GM21737 (cell line): ENCODE data around the gene TTC28.

Experiments
- ATAC-seq: cut with Tn5 transposase; IDR thresholded peaks from one replicate; pipeline ENCODE4 v1.9.1; 2021; ENCODE audit warnings: mild to moderate bottlenecking, moderate library complexity; ENCODE audit not compliant: unreplicated experiment

TTC28 gene

DNA sequence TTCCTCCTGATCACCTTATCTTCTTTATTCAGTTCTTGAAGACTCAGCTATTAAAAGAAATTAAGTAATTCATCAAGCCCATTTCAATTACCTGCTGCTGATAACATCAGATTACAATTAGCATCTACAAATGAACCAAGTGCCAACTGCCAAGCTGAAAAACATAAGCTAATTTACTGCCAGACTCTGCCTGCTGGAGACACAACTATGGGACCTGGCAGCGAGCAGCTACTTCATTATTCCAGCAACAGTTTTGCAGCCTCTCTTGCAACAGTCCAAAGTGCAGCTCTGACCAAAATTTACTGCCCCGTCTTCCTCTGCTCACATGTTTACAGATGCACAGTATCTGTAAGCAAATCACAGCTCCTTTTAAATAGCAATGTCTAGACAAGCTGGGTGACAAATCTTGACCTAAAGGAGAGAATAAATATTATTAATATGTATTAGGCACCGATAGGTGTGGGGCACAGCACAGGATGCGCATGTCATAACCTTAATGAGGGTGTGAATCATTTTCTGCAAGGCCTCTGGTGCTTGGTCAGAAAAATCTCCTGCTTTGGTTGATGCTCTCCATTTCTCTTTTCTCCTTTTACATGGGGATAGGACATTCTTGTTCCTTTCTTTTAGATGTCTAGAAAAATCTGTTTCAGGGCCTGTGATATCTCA lies 528.4 kb downstream of the TTC28 start:
- ATAC-seq, result no peak

- ATAC-seq, result no peak
These were observed 530.7 kb downstream of the TTC28 start for GRCh38 chr22:28148816-28149465.

- no peak for ATAC-seq
These were observed 532.2 kb downstream of the TTC28 start for GRCh38 chr22:28147401-28147800.

- no peak for ATAC-seq
These were observed 533.0 kb downstream of the TTC28 start for GRCh38 chr22:28146401-28147314.

GRCh38 chr22:28143961-28144745 lies 535.5 kb downstream of the TTC28 start:
- no peak for ATAC-seq

DNA sequence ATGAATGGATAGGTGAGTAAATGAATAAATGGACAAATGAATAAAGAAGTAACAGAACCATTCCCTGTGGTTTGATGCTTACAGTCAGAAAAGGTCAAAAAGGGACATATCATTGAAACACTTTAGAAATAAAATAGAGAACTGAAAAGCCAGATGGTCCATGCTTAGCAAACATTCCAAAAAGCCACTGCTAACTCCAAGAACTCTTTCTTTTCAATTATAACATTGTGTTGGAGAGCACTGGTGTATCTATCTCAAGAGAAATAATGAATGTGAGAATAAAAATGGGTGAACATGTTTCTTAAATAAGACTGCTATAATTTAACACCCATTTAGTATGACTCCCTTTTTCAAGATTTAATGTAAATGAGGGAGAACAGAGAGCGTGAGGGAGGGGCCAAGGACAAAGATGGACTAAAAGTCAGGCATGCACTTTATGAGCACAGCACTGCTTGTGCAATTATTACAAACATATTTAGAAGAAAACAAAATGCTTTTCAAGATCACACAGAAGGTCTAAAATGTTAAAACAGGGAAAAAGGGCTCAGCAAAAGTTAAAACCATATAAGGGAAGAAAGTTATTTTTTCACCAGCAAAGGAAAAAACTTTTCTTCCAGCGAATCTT lies 536.3 kb downstream of the TTC28 start:
- ATAC-seq, result no peak

DNA sequence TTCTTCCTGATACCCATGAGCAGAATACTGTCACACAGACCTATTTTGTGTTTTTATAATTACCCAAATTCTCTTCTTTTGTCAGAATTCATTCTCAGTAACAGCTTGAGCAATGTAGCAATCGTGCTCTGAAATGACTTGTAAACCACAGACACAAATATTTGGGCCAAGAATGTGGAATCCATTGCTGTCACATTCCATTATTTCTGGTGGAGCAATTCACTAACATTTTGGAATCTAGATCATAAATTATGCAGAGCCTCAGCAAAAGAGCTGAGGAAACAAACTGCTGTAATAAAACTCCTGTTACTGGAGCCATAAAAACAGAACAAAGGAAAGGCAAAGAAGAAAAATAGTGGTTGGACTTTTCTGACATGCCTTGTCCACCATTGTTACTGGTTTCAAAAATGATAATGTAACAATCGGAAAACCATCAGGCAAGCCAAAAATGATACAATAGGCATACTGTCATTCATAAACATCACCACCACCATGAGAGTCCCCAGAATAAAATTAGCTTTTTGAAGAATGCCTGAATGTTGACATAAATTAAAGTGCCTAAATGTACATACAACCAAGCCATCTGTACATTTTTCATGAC lies 537.2 kb downstream of the TTC28 start:
- no peak for ATAC-seq

DNA sequence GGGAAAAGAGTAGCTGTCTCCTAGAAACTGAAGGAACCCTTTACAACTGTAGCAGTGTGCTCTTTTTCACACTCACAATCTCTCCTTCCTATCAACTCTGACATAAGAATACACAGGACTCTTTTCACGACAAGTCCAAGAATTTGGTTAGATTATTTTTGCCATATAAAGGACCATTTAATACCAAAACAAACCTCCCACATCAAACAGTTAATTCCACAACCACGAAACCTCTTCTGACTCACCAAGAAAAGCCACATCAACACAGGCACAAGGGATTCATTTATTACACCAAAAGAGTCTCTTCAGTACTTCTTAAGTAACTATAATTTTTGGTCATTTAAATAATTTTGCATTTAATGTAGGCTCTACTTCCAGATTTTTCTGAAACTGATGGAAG lies 538.0 kb downstream of the TTC28 start:
- no peak for ATAC-seq

- ATAC-seq, result no peak
These were observed 539.7 kb downstream of the TTC28 start for GRCh38 chr22:28139961-28140360.

DNA sequence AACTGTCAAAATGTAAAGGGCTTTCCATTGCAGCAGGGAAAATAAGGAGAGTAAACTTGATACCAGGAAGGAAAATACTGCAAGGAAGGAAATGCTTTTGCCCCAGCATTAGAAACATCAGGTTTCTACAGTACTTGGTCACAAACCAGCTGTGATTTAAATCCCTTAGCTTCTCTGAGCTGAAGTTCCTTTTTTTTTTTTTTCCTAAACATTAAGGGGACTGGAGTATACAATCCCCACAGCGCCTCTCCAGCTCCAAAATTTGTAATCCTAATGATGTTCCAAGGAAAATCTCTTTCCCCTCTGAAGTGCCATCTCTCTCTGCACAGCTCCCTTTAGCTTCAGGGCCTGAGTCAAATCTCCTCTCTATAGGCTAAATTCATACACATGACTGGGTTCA lies 540.1 kb downstream of the TTC28 start:
- no peak for ATAC-seq

GRCh38 chr22:28137036-28137435 lies 542.6 kb downstream of the TTC28 start:
- no peak for ATAC-seq

GRCh38 chr22:28132466-28132865 lies 547.2 kb downstream of the TTC28 start:
- no peak for ATAC-seq

DNA sequence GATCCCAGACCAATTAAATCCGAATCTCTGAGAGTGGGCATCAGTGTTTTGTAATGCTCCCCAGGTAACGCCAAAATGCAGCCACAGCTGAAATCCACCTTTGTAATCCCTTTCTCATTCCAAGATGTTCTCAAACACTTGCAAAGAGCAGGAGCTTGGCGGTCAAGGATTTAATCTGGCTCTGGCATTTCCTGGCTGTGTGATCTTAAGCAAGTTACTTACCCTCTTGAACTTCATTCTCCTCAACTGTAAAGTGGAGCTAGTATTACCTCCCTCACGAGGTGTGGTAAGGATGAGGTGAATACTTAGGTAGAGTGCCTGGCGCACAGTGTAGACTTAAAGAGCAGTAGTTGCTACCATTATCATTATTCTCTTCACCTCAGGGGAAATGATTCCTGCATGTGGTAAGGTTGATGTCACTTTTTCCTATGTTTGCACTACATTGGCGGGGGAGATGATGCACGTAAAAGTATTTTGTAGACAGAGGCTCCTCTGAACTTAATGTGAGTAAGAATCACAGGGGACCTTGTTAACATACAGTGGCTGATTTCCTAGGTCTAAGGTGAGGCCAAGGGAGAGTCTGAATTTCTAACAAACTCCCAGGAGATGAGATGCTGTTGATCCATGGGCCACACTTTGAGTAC lies 550.2 kb downstream of the TTC28 start:
- ATAC-seq, result no peak

DNA sequence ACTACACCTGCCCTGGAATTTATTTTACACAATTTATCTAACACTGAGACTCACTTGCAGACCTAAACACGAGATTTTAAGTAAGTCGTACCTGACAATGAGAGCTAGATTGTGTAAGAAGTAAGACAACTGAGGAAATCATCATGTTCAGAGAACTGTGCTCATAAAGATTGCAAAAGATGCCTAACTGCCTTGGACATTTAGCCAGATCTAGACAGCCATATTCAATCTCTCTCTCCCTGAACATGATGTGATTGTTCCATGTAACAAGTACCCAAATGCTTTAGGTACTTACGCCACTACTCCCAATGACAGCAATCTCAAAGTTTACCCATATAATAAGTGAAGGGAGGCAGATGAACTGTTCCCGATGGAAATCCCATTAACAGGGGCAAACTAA lies 550.8 kb downstream of the TTC28 start:
- no peak for ATAC-seq

GRCh38 chr22:28125799-28126198 lies 553.8 kb downstream of the TTC28 start:
- ATAC-seq, result no peak

GRCh38 chr22:28123989-28124766 lies 555.5 kb downstream of the TTC28 start:
- ATAC-seq, result no peak

DNA sequence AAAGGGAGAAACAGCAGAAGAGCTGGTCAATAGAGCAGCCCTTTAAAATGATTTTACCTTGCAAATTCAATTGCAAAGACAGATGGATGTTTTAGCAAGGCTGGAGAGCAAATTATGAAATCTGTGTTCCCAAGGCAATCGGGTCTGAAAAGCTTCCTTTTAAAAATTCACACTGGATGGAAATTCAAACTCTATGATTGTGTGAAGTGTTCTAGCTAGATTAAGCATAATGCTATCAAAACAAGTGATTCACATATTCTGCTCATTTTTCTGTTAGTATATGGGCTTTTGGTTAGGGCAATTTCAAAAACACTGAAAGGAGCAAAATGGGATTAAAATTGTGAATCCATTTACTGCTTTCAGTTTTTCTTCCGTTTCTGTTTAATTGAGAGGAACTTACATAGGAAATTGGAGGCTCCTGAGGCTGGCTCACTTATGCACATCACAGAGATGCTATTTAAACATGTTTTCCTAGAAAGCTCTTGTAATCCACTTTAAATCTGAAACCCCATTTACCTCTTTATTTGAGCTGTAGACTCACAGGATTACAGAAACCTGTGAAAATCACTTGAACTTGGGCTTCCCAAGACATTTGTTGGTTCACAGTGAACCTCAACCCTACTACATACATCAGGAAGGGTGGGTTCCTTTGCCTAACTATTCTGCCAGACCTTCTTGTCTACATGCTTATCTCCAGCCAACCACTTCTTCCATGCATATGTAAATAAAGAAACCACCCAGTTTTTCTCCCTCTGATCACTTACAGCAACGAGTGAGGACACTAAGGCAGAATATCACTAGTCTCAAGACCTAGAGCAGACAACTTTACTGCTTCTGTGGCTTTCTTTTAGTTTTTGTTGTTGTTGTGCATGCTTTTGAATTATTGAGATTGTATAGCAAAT lies 558.7 kb downstream of the TTC28 start:
- ATAC-seq, result no peak
